Measurements from ENCODE around the gene PDE1C.
"Not testable (repeated sequence)": the region's sequence is repeated elsewhere in the genome, so short reads cannot be mapped to it uniquely, and the experiment has no call there.

Gene PDE1C

DNA sequence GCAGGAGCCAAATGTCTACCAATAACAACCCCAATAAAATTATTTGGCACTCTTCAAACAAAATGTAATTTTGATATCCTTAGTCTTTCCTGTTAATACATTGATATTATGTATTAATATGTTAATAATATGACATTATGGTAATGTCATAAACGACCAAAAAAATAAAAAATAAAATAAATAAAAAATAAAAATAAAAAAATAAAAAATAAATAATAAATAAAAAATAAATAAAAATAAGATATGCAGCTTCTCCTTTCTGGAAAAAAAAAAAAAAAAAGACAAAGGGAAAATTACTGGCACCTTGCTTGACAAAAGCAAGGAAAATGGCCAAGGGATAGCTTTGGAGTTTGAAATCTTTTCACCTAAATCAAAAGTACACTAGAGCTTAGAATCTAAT, 214.7 kb downstream of the PDE1C start:
- Mint-ChIP-seq H3K27ac (ENCODE audit: low read depth) (no peak overlapping the region), H3K27me3 (no peaks in the 10 kb centered on the region), H3K9me3 (peaks cover 18% of the 10 kb centered on the region), H3K4me1 (no peaks in the 10 kb centered on the region), H3K36me3 (ENCODE audit: insufficient read depth) (peaks cover 2% of the 10 kb centered on the region), H3K4me3 (no peak overlapping the region)
- no peak for ATAC-seq (replicated peaks; ENCODE audit: extremely low read depth, poor library complexity, severe bottlenecking)
- DNase-seq (ENCODE audit: low spot score in 2 of 2) = no peak

DNA sequence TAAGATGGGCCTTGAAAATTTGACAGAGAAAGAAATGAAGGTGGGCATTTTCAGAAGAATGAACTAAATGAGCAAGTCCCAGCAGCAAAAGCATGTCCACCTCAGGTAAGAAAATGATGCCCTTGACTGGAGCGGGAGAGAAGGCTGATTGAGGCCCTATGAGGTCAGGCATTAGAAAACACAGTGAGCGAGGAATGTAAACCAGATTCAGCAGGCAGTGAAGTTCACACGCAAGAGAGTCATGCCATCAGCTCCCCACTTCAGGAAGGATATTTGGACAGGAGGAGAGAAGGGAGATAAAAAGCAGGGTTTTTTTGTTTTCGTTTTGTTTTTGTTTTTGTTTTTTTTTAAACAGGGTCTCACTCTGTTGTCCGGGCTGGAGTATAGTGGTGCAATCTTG, 216.8 kb downstream of the PDE1C start:
- ATAC-seq (replicated peaks; ENCODE audit: extremely low read depth, poor library complexity, severe bottlenecking) (no peak), DNase-seq (ENCODE audit: low spot score in 2 of 2) (no peak)
- Mint-ChIP-seq H3K27ac (ENCODE audit: low read depth) (no peak overlapping the region), H3K36me3 (ENCODE audit: insufficient read depth) (peaks cover 2% of the 10 kb centered on the region), H3K27me3 (no peaks in the 10 kb centered on the region), H3K4me1 (no peaks in the 10 kb centered on the region), H3K4me3 (no peak overlapping the region), H3K9me3 (peaks cover 24% of the 10 kb centered on the region)

DNA sequence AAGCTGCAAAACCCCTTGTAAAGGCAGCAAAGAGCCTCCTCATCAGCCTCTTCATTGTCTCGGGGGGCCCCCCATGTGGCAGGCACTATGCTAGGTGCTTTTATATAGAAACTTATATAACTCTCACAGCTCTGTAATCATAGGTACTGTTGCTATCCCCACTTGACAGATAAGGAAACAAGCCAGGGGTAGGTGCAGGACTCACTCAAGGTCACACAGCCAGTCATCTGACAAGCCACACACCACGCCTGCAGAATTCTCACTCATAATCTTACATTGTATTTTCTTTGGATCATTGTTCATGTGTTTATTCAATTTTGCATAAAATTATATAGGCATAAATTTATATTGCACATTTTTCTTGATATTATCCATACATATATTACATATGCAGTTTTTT, 217.7 kb downstream of the PDE1C start:
- ATAC-seq (replicated peaks; ENCODE audit: extremely low read depth, poor library complexity, severe bottlenecking) = no peak
- H3K27ac Mint-ChIP-seq (ENCODE audit: low read depth) = no peak overlapping the region

DNA sequence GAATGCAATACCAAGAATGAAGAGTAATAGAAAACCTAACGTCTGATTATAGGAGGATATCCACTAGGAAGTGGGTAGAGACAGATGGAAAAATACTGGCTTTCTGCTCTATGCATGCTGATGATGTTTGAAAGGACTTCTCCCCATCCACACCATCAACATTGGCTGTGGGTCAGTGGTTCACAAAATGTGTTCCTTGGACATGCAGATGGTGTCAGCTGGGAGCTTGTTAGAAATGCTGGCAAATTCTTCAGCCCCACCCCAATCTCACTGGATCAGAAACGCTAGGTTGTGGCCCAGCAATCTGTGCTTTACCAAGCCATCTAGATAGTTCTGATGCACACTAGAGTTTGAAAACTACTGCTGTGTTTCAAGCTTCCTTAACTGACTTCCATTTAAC, 219.1 kb downstream of the PDE1C start:
- DNase-seq (ENCODE audit: low spot score in 2 of 2) (no peak), ATAC-seq (replicated peaks; ENCODE audit: extremely low read depth, poor library complexity, severe bottlenecking) (no peak)
- Mint-ChIP-seq H3K4me3 (no peak overlapping the region), H3K36me3 (ENCODE audit: insufficient read depth) (peaks cover 2% of the 10 kb centered on the region), H3K4me1 (no peaks in the 10 kb centered on the region), H3K27me3 (no peaks in the 10 kb centered on the region), H3K9me3 (peaks cover 17% of the 10 kb centered on the region), H3K27ac (ENCODE audit: low read depth) (no peak overlapping the region)

More for the DNA sequence above, 217.7 kb downstream of the PDE1C start:
- Mint-ChIP-seq H3K36me3 (ENCODE audit: insufficient read depth) (peaks cover 2% of the 10 kb centered on the region), H3K9me3 (peaks cover 17% of the 10 kb centered on the region), H3K4me3 (no peak overlapping the region), H3K27me3 (no peaks in the 10 kb centered on the region), H3K4me1 (no peaks in the 10 kb centered on the region)
- DNase-seq (ENCODE audit: low spot score in 2 of 2) = no peak

DNA sequence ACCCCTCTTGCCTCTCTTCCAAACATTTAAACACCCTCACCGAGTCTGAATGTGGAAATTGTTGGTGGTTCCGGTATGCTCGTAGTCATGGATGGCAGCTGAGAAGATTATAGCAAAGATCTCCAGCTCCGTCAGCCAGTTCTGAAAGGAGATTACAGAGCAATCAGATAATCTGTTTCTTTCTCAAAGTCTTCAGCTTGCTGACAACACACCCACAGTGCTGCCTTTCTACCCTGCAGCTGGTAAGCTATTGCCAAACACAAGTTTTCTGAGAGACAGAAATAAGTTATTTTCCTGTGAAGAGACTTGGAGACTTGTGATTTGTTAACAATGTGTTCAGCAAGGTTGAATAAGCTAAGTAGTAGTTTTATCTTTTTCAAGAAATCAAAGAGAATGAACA, 219.6 kb downstream of the PDE1C start:
- ATAC-seq (replicated peaks; ENCODE audit: extremely low read depth, poor library complexity, severe bottlenecking) (no peak), DNase-seq (ENCODE audit: low spot score in 2 of 2) (no peak)
- Mint-ChIP-seq H3K4me3 (no peak overlapping the region), H3K27me3 (no peaks in the 10 kb centered on the region), H3K27ac (ENCODE audit: low read depth) (no peak overlapping the region), H3K9me3 (peaks cover 17% of the 10 kb centered on the region), H3K36me3 (ENCODE audit: insufficient read depth) (peaks cover 2% of the 10 kb centered on the region), H3K4me1 (no peaks in the 10 kb centered on the region)

DNA sequence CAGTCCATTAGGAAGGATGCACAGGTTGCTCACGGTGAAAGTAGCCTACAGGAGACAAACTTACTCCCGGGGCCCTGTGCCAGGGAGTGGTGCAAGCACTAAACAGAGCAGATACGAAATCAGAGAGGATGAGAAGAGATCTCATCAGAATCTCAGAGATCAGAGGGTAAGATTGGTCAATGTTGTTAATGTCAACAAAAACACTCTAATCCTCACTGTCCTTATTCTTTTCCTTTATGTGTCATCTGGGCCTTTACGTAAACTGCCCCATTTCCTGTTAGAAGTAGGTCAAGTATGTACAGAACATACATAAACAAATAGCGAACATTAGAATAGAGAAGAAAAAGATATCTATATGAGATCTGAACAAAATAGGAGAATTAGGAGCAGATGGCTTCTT, 220.1 kb downstream of the PDE1C start:
- H3K36me3 Mint-ChIP-seq (ENCODE audit: insufficient read depth) = peaks cover 2% of the 10 kb centered on the region
- H3K27ac Mint-ChIP-seq (ENCODE audit: low read depth) = no peak overlapping the region
- H3K27me3 Mint-ChIP-seq = no peaks in the 10 kb centered on the region
- H3K4me3 Mint-ChIP-seq = no peak overlapping the region
- DNase-seq (ENCODE audit: low spot score in 2 of 2) (no peak), ATAC-seq (replicated peaks; ENCODE audit: extremely low read depth, poor library complexity, severe bottlenecking) (no peak)
- no peaks in the 10 kb centered on the region for H3K4me1 Mint-ChIP-seq
- peaks cover 15% of the 10 kb centered on the region for H3K9me3 Mint-ChIP-seq

DNA sequence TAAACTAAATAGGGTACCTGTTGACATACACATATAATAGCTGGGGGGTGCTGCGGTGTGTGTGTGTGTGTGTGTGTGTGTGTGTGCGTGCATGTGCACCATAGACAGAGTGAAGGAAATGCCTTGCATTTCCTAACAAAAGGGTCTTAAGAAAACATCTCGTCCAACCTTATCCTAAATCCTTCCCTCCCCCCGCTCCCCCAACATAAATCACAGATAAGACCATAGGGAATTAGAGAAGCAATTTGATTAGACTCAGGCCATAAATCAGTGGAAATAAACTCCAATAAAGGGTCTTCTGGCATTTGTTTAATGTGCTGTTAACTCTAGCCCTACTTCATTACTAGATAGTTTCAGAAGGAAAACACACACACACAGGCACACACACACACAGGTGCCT, 234.7 kb downstream of the PDE1C start:
- DNase-seq (ENCODE audit: low spot score in 2 of 2) = no peak
- H3K9me3 Mint-ChIP-seq = peaks cover 22% of the 10 kb centered on the region
- no peak overlapping the region for H3K27ac Mint-ChIP-seq (ENCODE audit: low read depth)
- H3K36me3 Mint-ChIP-seq (ENCODE audit: insufficient read depth) = no peaks in the 10 kb centered on the region
- ATAC-seq (replicated peaks; ENCODE audit: extremely low read depth, poor library complexity, severe bottlenecking) = no peak
- H3K4me3 Mint-ChIP-seq = no peak overlapping the region
- no peaks in the 10 kb centered on the region for H3K4me1 Mint-ChIP-seq
- no peaks in the 10 kb centered on the region for H3K27me3 Mint-ChIP-seq

DNA sequence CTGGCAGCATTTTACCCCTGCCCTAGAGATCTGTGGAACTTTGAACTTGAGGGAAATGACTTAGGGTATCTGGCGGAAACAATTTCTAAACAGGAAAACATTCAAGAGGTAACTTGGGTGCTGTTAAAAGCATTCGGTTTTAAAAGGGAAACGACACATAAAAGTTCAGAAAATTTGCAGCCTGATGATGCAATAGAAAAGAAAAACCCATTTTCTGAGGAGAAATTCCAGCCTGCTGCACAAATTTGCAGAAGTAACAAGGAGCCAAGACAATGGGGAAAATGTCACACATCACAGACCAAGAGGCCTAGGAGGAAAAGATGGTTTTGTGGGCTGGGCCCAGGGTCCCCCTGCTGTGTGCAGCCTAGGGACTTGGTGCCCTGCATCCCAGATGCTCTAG, 236.6 kb downstream of the PDE1C start:
- H3K4me1 Mint-ChIP-seq; DNase-seq (ENCODE audit: low spot score in 2 of 2); H3K36me3 Mint-ChIP-seq (ENCODE audit: insufficient read depth); H3K4me3 Mint-ChIP-seq; ATAC-seq (replicated peaks; ENCODE audit: extremely low read depth, poor library complexity, severe bottlenecking); H3K27me3 Mint-ChIP-seq; H3K27ac Mint-ChIP-seq (ENCODE audit: low read depth): not testable (repeated sequence)
- H3K9me3 Mint-ChIP-seq = peaks cover 24% of the 10 kb centered on the region

DNA sequence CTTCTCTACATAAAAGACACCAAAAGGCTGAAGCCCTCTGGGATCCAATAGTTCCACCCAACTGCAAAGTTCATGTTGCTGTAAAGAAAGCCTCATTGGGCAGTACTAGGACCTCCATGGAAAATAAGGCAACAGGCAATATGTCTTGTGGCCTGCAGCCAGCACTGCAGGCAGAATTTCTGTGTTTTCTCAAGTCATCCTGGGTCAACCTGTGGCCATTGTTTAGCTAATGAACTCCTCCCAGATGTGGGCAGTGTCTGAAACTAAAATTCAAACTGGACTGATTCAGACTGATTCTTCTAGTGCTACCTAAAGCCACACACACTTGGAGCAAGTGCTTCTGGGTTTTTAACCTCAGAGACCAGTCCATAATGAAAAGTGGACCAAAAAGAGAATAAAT, 241.7 kb downstream of the PDE1C start:
- Mint-ChIP-seq H3K27me3 (no peaks in the 10 kb centered on the region), H3K27ac (ENCODE audit: low read depth) (no peak overlapping the region), H3K4me3 (no peak overlapping the region), H3K4me1 (no peaks in the 10 kb centered on the region), H3K36me3 (ENCODE audit: insufficient read depth) (no peaks in the 10 kb centered on the region), H3K9me3 (peaks cover 37% of the 10 kb centered on the region)
- ATAC-seq (replicated peaks; ENCODE audit: extremely low read depth, poor library complexity, severe bottlenecking) = no peak
- no peak for DNase-seq (ENCODE audit: low spot score in 2 of 2)

DNA sequence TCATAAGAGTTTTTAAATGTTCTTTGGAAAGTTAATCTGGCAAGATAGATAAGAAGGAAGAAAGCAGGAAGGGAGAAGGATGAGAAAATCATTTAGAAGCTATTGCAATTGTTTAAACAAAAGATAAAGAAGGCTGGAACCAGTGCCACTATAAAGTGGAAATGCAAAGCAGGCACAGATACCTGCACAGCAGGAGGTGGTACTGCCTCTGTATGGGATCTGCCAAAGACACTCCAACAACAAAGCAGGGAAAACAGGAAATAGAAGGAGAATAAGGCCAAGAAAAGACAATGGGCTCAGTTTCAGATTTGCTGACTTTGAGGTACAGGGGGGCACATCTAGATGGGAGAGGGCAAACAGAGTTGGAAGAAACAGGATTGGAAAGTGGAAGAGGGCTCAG, 244.6 kb downstream of the PDE1C start:
- H3K9me3 Mint-ChIP-seq = peaks cover 45% of the 10 kb centered on the region
- no peaks in the 10 kb centered on the region for H3K4me1 Mint-ChIP-seq
- H3K36me3 Mint-ChIP-seq (ENCODE audit: insufficient read depth) = no peaks in the 10 kb centered on the region
- no peaks in the 10 kb centered on the region for H3K27me3 Mint-ChIP-seq
- DNase-seq (ENCODE audit: low spot score in 2 of 2) (no peak), ATAC-seq (replicated peaks; ENCODE audit: extremely low read depth, poor library complexity, severe bottlenecking) (no peak)
- no peak overlapping the region for H3K27ac Mint-ChIP-seq (ENCODE audit: low read depth)
- no peak overlapping the region for H3K4me3 Mint-ChIP-seq

DNA sequence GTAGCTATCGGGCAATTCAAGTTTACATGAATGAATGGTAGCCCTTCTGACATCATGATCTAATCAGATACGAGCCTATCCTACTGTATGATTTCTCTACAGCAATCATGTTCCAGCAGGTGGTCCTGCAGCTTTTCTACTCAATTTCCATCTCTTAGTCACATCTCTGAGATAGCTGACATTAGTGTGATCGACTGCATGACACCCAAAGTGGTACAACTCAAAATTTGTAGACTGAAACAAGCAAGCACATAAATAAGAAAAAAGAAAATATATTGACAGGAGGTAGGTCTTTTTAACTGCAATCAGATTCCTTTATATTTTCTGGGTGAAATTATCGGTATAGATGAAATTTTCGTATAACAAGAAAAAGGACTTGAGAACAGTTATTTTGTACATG, 251.2 kb downstream of the PDE1C start:
- Mint-ChIP-seq H3K4me1 (no peaks in the 10 kb centered on the region), H3K36me3 (ENCODE audit: insufficient read depth) (no peaks in the 10 kb centered on the region), H3K27me3 (no peaks in the 10 kb centered on the region), H3K9me3 (peaks cover 16% of the 10 kb centered on the region), H3K27ac (ENCODE audit: low read depth) (no peak overlapping the region), H3K4me3 (no peak overlapping the region)
- ATAC-seq (replicated peaks; ENCODE audit: extremely low read depth, poor library complexity, severe bottlenecking) = no peak
- no peak for DNase-seq (ENCODE audit: low spot score in 2 of 2)

DNA sequence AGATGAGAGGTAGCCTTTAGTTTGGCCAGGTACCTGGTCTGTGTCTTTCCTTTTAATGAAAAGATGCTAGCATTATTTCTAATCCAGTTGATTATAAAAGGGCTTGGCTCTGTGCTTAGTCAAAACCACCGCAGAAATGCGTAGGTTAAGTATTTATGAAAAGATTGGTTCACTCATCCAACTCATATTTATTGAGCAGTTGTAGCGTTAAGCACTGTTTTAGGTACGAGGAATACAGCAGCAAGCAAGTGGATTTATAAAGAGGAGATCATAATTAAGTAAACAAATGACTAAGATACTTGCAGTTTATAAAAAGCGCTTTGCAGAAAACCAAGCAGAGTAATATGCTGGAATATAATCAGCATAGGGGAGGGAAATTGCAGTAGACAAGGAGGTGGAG, 253.4 kb downstream of the PDE1C start:
- H3K4me1 Mint-ChIP-seq = no peaks in the 10 kb centered on the region
- DNase-seq (ENCODE audit: low spot score in 2 of 2) (no peak), ATAC-seq (replicated peaks; ENCODE audit: extremely low read depth, poor library complexity, severe bottlenecking) (no peak)
- H3K36me3 Mint-ChIP-seq (ENCODE audit: insufficient read depth) = peaks cover 2% of the 10 kb centered on the region
- H3K9me3 Mint-ChIP-seq = peaks cover 7% of the 10 kb centered on the region
- no peaks in the 10 kb centered on the region for H3K27me3 Mint-ChIP-seq
- H3K4me3 Mint-ChIP-seq = no peak overlapping the region
- no peak overlapping the region for H3K27ac Mint-ChIP-seq (ENCODE audit: low read depth)

DNA sequence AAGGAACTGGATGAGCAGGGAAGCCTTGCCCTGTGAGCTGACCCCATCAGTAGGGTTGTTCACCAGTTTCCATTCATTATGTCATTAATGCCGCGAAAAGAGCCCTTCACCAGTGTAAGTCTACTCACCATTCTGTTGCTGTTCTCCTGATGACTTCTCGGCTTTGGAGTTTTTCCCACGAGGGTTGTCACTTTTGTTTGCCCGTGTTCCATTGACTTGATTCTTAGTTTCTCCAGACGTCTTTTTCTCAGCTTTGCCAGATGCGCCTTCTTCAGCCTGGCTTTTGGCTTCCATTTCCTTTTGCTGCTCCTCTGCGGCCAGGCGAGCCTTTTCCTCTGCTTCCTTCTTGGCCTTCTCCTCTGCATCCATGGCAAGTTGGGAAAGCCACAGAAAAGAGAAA, 254.4 kb downstream of the PDE1C start:
- H3K36me3 Mint-ChIP-seq (ENCODE audit: insufficient read depth) = peaks cover 2% of the 10 kb centered on the region
- no peak overlapping the region for H3K4me3 Mint-ChIP-seq
- H3K27me3 Mint-ChIP-seq = no peaks in the 10 kb centered on the region
- H3K4me1 Mint-ChIP-seq = no peaks in the 10 kb centered on the region
- DNase-seq (ENCODE audit: low spot score in 2 of 2) = no peak
- H3K27ac Mint-ChIP-seq (ENCODE audit: low read depth) = no peak overlapping the region
- no peak for ATAC-seq (replicated peaks; ENCODE audit: extremely low read depth, poor library complexity, severe bottlenecking)
- peaks cover 6% of the 10 kb centered on the region for H3K9me3 Mint-ChIP-seq

DNA sequence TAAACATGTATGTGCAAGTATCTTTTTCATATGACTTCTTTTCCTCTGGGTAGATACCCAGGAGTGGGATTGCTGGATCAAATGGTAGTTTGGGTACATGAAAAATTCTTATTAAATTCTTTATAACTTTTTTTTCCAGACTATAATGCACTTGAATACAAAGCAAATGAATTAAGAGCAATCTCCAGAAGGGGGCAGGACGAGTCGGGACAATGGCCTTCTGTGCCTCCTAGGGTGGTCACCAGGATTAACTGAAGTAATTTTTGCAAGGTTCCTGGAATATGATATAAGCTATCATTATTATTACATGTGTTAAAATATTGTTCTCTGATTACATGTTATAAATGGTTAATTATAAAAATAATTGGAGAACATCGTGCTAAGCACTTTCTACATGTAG, 256.0 kb downstream of the PDE1C start:
- peaks cover 2% of the 10 kb centered on the region for H3K36me3 Mint-ChIP-seq (ENCODE audit: insufficient read depth)
- DNase-seq (ENCODE audit: low spot score in 2 of 2) (no peak), ATAC-seq (replicated peaks; ENCODE audit: extremely low read depth, poor library complexity, severe bottlenecking) (no peak)
- H3K4me1 Mint-ChIP-seq = no peaks in the 10 kb centered on the region
- peaks cover 4% of the 10 kb centered on the region for H3K9me3 Mint-ChIP-seq
- no peak overlapping the region for H3K4me3 Mint-ChIP-seq
- no peak overlapping the region for H3K27ac Mint-ChIP-seq (ENCODE audit: low read depth)
- H3K27me3 Mint-ChIP-seq = no peaks in the 10 kb centered on the region

Measured in central memory CD8-positive, alpha-beta T cell (primary cell).